Spleen (tissue), 7 donors: ENCODE results near the gene CAMK2B.

Experiments
- CTCF ChIP-seq, 11 experiments: fragments of 200-600 bp in 7 of 11; fragments of 450-650 bp in 4 of 11; sonication (generic) in 4 of 11; IDR thresholded peaks in 8 of 11; conservative IDR thresholded peaks in 3 of 11; 1 replicate in 7 of 11; 2 replicates in 4 of 11; pipeline versions ENCODE4 v1.4.0 to v1.8.0; 2016 to 2021; ENCODE audit warnings: antibody characterized with exemption in 11 of 11, inconsistent platforms in 4 of 11, mild to moderate bottlenecking in 1 of 11
- POLR2AphosphoS5 ChIP-seq, 3 donors: sonication (generic); formaldehyde crosslinking; IDR thresholded peaks; one replicate each; pipeline ENCODE4 v1.5.1; 2017; ENCODE audit warnings: antibody characterized with exemption in 3 of 3
- donor health status: DM: no; HTN: no; CAD: no; lungs with moderate emphysema.
- donor health status: DM: no; HTN: no; CAD: no.
- donor health status: DM: no; HTN: no; CAD: no.

GRCh38 chr7:44263326-44264082, 61.9 kb downstream of the CAMK2B start:
- TF ChIP-seq POLR2AphosphoS5 (IDR thresholded peaks at IDR 0.05) (no peak), CTCF (IDR thresholded peaks at IDR 0.05 in 8 of 11, conservative IDR thresholded peaks at IDR 0.05 in 3 of 11) (no peak)
